ENCODE results near the gene MAST2. TPM values are rescaled to one million over a fixed set of nuclear protein-coding genes. Genes with fewer than 3 reads are reported as not detected.

The MAST2 gene
- total and polyA plus RNA-seq, 2 of the 4 experiments (the other 2 are of a cell fraction): 14.2 to 41.0 TPM

GRCh38 chr1:45876000-45876617 lies 72.7 kb downstream of the MAST2 start:
- Histone ChIP-seq H3K4me1 (ENCODE audit: control insufficient read depth, insufficient read depth, low read length) (peaks cover 7% of the 10 kb centered on the region), H2BK120ac (ENCODE audit: low read depth, low read length) (no peak overlapping the region), H3K36me3 (ENCODE audit: control insufficient read depth, insufficient read depth, low read length) (no peaks in the 10 kb centered on the region), H4K20me1 (ENCODE audit: insufficient read depth, low read length) (no peaks in the 10 kb centered on the region), H4K5ac (ENCODE audit: low read depth, low read length) (no peak overlapping the region), H2BK20ac (ENCODE audit: low read depth, low read length) (no peak overlapping the region), H3K4ac (ENCODE audit: low read depth, low read length) (no peak overlapping the region), H4K8ac (ENCODE audit: low read depth in 2 of 2, low read length in 2 of 2) (no peak overlapping the region), H3K18ac (ENCODE audit: low read depth, low read length) (no peak overlapping the region), H3K4me2 (ENCODE audit: low read depth, low read length) (no peak overlapping the region), H2AK5ac (ENCODE audit: low read depth, low read length) (no peak overlapping the region), H3K9me1 (ENCODE audit: insufficient read depth, low read length) (no peaks in the 10 kb centered on the region), H2AK9ac (replicated peaks; ENCODE audit: low read depth, low read length, poor library complexity) (no peak overlapping the region), H3K27ac (ENCODE audit: insufficient read depth, low read length) (no peak overlapping the region), H3K14ac (replicated peaks; ENCODE audit: low read depth, low read length) (no peak overlapping the region), H3K9ac (ENCODE audit: low read depth, low read length) (no peak overlapping the region), H3K23ac (ENCODE audit: low read depth, low read length) (no peak overlapping the region), H4K91ac (ENCODE audit: insufficient read depth, low read depth, low read length) (no peak overlapping the region), H2BK15ac (ENCODE audit: low read depth, low read length) (no peak overlapping the region), H3K79me1 (ENCODE audit: low read depth in 1 of 2, low read length in 2 of 2) (peaks cover 19 to 45% of the 10 kb centered on the region in 2 experiments), H2BK5ac (ENCODE audit: low read depth, low read length, poor library complexity, severe bottlenecking) (no peak overlapping the region), H3K27me3 (ENCODE audit: control insufficient read depth, insufficient read depth, low read length) (no peaks in the 10 kb centered on the region), H2AFZ (replicated peaks; ENCODE audit: low read length, poor library complexity) (no peak overlapping the region), H3K4me3 (ENCODE audit: insufficient read depth, low read depth, low read length) (no peak overlapping the region), H3K56ac (ENCODE audit: extremely low read depth, insufficient read depth, low read length) (no peak overlapping the region), H3K9me3 (ENCODE audit: control insufficient read depth, insufficient read depth, low read length) (no peaks in the 10 kb centered on the region)
- dilution Hi-C loops (cut with HindIII; ENCODE audit: low sequenced_read_pairs, unreplicated experiment): no loop called here
- intact Hi-C loops (cut with micrococcal nuclease): no loop called here
- BruUV-seq (replicated peaks): no TSS peak
- in situ Hi-C loops (cut with MboI; ENCODE audit: low sequenced_read_pairs): no loop called here
- TF ChIP-seq POLR2A (IDR thresholded peaks at IDR 0.05; ENCODE audit: low read depth, low read length) (no peak), MAFK (IDR thresholded peaks at IDR 0.05; ENCODE audit: low read depth, low read length) (no peak), RAD21 (IDR thresholded peaks at IDR 0.05; ENCODE audit: low read length) (no peak), NFE2L2 (IDR thresholded peaks at IDR 0.05; ENCODE audit: low read depth, low read length) (no peak), CTCF (conservative IDR thresholded peaks at IDR 0.05; ENCODE audit: low read depth, low read length) (no peak), RCOR1 (IDR thresholded peaks at IDR 0.05; ENCODE audit: insufficient replicate concordance, low read length) (no peak), CHD1 (IDR thresholded peaks at IDR 0.05; ENCODE audit: low read depth, low read length) (no peak), BHLHE40 (IDR thresholded peaks at IDR 0.05; ENCODE audit: low read depth, low read length) (no peak), SMC3 (IDR thresholded peaks at IDR 0.05; ENCODE audit: low read depth, low read length) (no peak), MXI1 (IDR thresholded peaks at IDR 0.05; ENCODE audit: borderline replicate concordance, low read depth, low read length) (no peak), RFX5 (IDR thresholded peaks at IDR 0.05; ENCODE audit: low read depth, low read length) (no peak), USF2 (IDR thresholded peaks at IDR 0.05; ENCODE audit: low read depth, low read length) (no peak), ELK1 (IDR thresholded peaks at IDR 0.05; ENCODE audit: borderline replicate concordance, low read depth, low read length) (no peak), FOS (IDR thresholded peaks at IDR 0.05; ENCODE audit: low read depth, low read length) (no peak), CEBPB (IDR thresholded peaks at IDR 0.05; ENCODE audit: low read depth, low read length) (no peak), MAZ (IDR thresholded peaks at IDR 0.05; ENCODE audit: borderline replicate concordance, low read depth, low read length) (no peak)
- DNase-seq: no peak
- no peak for ATAC-seq (ENCODE audit: low read depth)
- CTCF ChIA-PET: no interaction called here
- POLR2A ChIA-PET (ENCODE audit: unreplicated experiment): no interaction called here
- WGBS, 2 experiments (ENCODE audit: extremely low coverage in 2 of 2, insufficient read length in 1 of 2): 71% methylated on average over 2 of the region's 2 CpGs; no CpG with 5 or more reads in 1 of the 2 experiments

All from IMR-90 (cell line).